Upper lobe of left lung (tissue), 6 donors: ENCODE measurements around the gene PTPRD. TPM values are rescaled to one million over a fixed set of nuclear protein-coding genes. Genes with fewer than 3 reads are reported as not detected.

Experiments
- ATAC-seq, 2 donors: fragments of 200-7000 bp; cut with Tn5 transposase; one replicate each; pipeline ENCODE4 v1.9.1; 2022; ENCODE audit warnings: mild to moderate bottlenecking in 2 of 2, moderate library complexity in 2 of 2; ENCODE audit not compliant: low FRiP score in 2 of 2
- DNase-seq, 2 donors: peaks; one replicate each; pipeline ENCODE4 v3.0.0-alpha.2; 2019 to 2020
- H3K27ac ChIP-seq, 4 donors: fragments of 200-600 bp; sonication (generic); one replicate each; pipeline ENCODE4 v1.5.1; 2016 to 2019
- H3K27me3 ChIP-seq, 4 donors: fragments of 200-600 bp; sonication (generic); one replicate each; pipeline ENCODE4 v1.5.1; 2017 to 2019
- H3K36me3 ChIP-seq, 4 donors: fragments of 200-600 bp; sonication (generic); one replicate each; pipeline ENCODE4 v1.5.1; 2016 to 2019
- H3K4me1 ChIP-seq, 4 donors: fragments of 200-600 bp; sonication (generic); one replicate each; pipeline ENCODE4 v1.5.1; 2018 to 2019
- H3K4me3 ChIP-seq, 4 donors: fragments of 200-600 bp; sonication (generic); one replicate each; pipeline ENCODE4 v1.5.1; 2017 to 2019; ENCODE audit warnings: mild to moderate bottlenecking in 2 of 4, moderate library complexity in 1 of 4
- H3K9me3 ChIP-seq, 4 donors: fragments of 200-600 bp; sonication (generic); one replicate each; pipeline ENCODE4 v1.5.1; 2018 to 2019
- CTCF ChIP-seq, 6 experiments: fragments of 450-650 bp in 4 of 6; fragments of 200-600 bp in 2 of 6; sonication (generic) in 2 of 6; IDR thresholded peaks; one replicate each; pipeline ENCODE4 v1.5.1; 2016 to 2019; ENCODE audit warnings: antibody characterized with exemption in 6 of 6
- EP300 ChIP-seq, 4 donors: sonication (generic); formaldehyde crosslinking; IDR thresholded peaks; one replicate each; pipeline ENCODE4 v1.5.1; 2017; ENCODE audit warnings: antibody characterized with exemption in 4 of 4, control low read depth in 2 of 4
- POLR2A ChIP-seq, 4 donors: fragments of 450-650 bp; IDR thresholded peaks; one replicate each; pipeline ENCODE4 v1.5.1; 2016 to 2017; ENCODE audit warnings: antibody characterized with exemption in 4 of 4, mild to moderate bottlenecking in 2 of 4
- POLR2AphosphoS5 ChIP-seq, 2 donors: sonication (generic); formaldehyde crosslinking; IDR thresholded peaks; one replicate each; pipeline ENCODE4 v1.5.1; 2017; ENCODE audit warnings: antibody characterized with exemption in 2 of 2
- WGBS, 2 donors: methylation state at CpG; one replicate each; pipeline ENCODE4 v1.1.5; 2017 to 2018; 5-methylcytosine and 5-hydroxymethylcytosine counted together
- total RNA-seq, 6 donors: library from RNA; depleted of rRNA in 4 of 6; stranded (reverse); fragments of >200 nt in 4 of 6; gene quantifications; one replicate each; pipeline versions ENCODE4 v1.1.0 to v1.2.1, GENCODE V29; 2016 to 2021
- donor health status: DM: no; HTN: no; CAD: no; lungs with moderate emphysema.
- donor health status: DM: no; HTN: yes; CAD: no; lungs with severe emphysema.

Gene PTPRD
- total RNA-seq, 6 donors from 2014 or later = 7.4 to 46.1 (median 14.5) TPM

- Histone ChIP-seq H3K9me3 (no peaks in the 10 kb centered on the region), H3K36me3 (no peaks in the 10 kb centered on the region), H3K27ac (no peak overlapping the region), H3K4me1 (no peaks in the 10 kb centered on the region), H3K27me3 (no peaks in the 10 kb centered on the region), H3K4me3 (no peak overlapping the region)
- DNase-seq (no peak), ATAC-seq (no peak)
- TF ChIP-seq CTCF (IDR thresholded peaks at IDR 0.05) (no peak), POLR2A (IDR thresholded peaks at IDR 0.05) (no peak), EP300 (IDR thresholded peaks at IDR 0.05) (no peak), POLR2AphosphoS5 (IDR thresholded peaks at IDR 0.05) (no peak)
- 79 to 80% methylated on average over 7 of the region's 7 CpGs for WGBS, 2 donors
Measured at GRCh38 chr9:9920425-9921060, 692.3 kb downstream of the PTPRD start.

- Histone ChIP-seq H3K27ac (no peak overlapping the region), H3K27me3 (no peaks in the 10 kb centered on the region), H3K36me3 (no peaks in the 10 kb centered on the region), H3K4me3 (no peak overlapping the region), H3K9me3 (no peaks in the 10 kb centered on the region), H3K4me1 (no peaks in the 10 kb centered on the region)
- 90 to 92% methylated on average over 3 of the region's 3 CpGs for WGBS, 2 donors
- TF ChIP-seq POLR2A (IDR thresholded peaks at IDR 0.05) = no peak
- DNase-seq = no peak
- ATAC-seq = no peak
Measured at GRCh38 chr9:9919174-9919775, 693.5 kb downstream of the PTPRD start.

- Histone ChIP-seq H3K9me3 (no peaks in the 10 kb centered on the region), H3K27me3 (no peaks in the 10 kb centered on the region), H3K4me3 (no peak overlapping the region), H3K4me1 (no peaks in the 10 kb centered on the region), H3K27ac (no peak overlapping the region), H3K36me3 (no peaks in the 10 kb centered on the region)
- no peak for ATAC-seq
- no peak for DNase-seq
- TF ChIP-seq POLR2A (IDR thresholded peaks at IDR 0.05) = no peak
- TF ChIP-seq EP300 (IDR thresholded peaks at IDR 0.05) = no peak
- no peak for TF ChIP-seq POLR2AphosphoS5 (IDR thresholded peaks at IDR 0.05)
- TF ChIP-seq CTCF (IDR thresholded peaks at IDR 0.05) = no peak
Measured at GRCh38 chr9:9917400-9917799, 695.4 kb downstream of the PTPRD start.

- no peak overlapping the region for H3K4me3 ChIP-seq
- DNase-seq (no peak), ATAC-seq (no peak)
- H3K9me3 ChIP-seq = no peaks in the 10 kb centered on the region
- H3K4me1 ChIP-seq = no peaks in the 10 kb centered on the region
- H3K27ac ChIP-seq = no peak overlapping the region
- TF ChIP-seq CTCF (IDR thresholded peaks at IDR 0.05) (no peak), POLR2AphosphoS5 (IDR thresholded peaks at IDR 0.05) (no peak), EP300 (IDR thresholded peaks at IDR 0.05) (no peak), POLR2A (IDR thresholded peaks at IDR 0.05) (no peak)
- no peaks in the 10 kb centered on the region for H3K27me3 ChIP-seq
- 63% methylated on average over 3 of the region's 3 CpGs; no CpG with 5 or more reads in 1 of the 2 donors for WGBS, 2 donors
- H3K36me3 ChIP-seq = no peaks in the 10 kb centered on the region
Measured at GRCh38 chr9:9914174-9914573, 698.6 kb downstream of the PTPRD start.

GRCh38 chr9:9913276-9913832 is 699.4 kb downstream of the PTPRD start:
- Histone ChIP-seq H3K27me3 (no peaks in the 10 kb centered on the region), H3K27ac (no peak overlapping the region), H3K4me1 (no peaks in the 10 kb centered on the region), H3K9me3 (no peaks in the 10 kb centered on the region), H3K4me3 (no peak overlapping the region), H3K36me3 (no peaks in the 10 kb centered on the region)
- no peak for TF ChIP-seq EP300 (IDR thresholded peaks at IDR 0.05)
- no peak for TF ChIP-seq CTCF (IDR thresholded peaks at IDR 0.05)
- no peak for TF ChIP-seq POLR2A (IDR thresholded peaks at IDR 0.05)
- TF ChIP-seq POLR2AphosphoS5 (IDR thresholded peaks at IDR 0.05) = no peak
- ATAC-seq (no peak), DNase-seq (no peak)
- 39 to 50% methylated on average over 1 of the region's 1 CpG for WGBS, 2 donors
